Measurements from ENCODE around the gene ACER3. TPM values are rescaled to one million over a fixed set of nuclear protein-coding genes. Genes with fewer than 3 reads are reported as not detected.

Gene ACER3
- total and polyA plus RNA-seq, 2 of the 4 experiments (the other 2 are of a cell fraction), result 3.5 to 10.0 TPM

GRCh38 chr11:76927160-76927559, 66.4 kb downstream of the ACER3 start:
- no peak overlapping the region for H4K8ac ChIP-seq (ENCODE audit: low read depth in 2 of 2, low read length in 2 of 2)
- no peak overlapping the region for H4K5ac ChIP-seq (ENCODE audit: low read depth, low read length)
- intact Hi-C loops (cut with micrococcal nuclease) (loop anchor here (10.0 kb wide), 1 partner anchor 258 kb away; no protein-coding TSS in a partner anchor), dilution Hi-C loops (cut with HindIII; ENCODE audit: low sequenced_read_pairs, unreplicated experiment) (no loop called here), in situ Hi-C loops (cut with MboI; ENCODE audit: low sequenced_read_pairs) (no loop called here)
- H2AFZ ChIP-seq (replicated peaks; ENCODE audit: low read length, poor library complexity), result no peak overlapping the region
- no peak overlapping the region for H3K56ac ChIP-seq (ENCODE audit: extremely low read depth, insufficient read depth, low read length)
- H2BK20ac ChIP-seq (ENCODE audit: low read depth, low read length), result no peak overlapping the region
- no peak for DNase-seq
- ATAC-seq (ENCODE audit: low read depth), result no peak
- H3K4me1 ChIP-seq (ENCODE audit: control insufficient read depth, insufficient read depth, low read length), result no peaks in the 10 kb centered on the region
- no peak overlapping the region for H2AK9ac ChIP-seq (replicated peaks; ENCODE audit: low read depth, low read length, poor library complexity)
- H2BK15ac ChIP-seq (ENCODE audit: low read depth, low read length), result no peak overlapping the region
- H3K9me3 ChIP-seq (ENCODE audit: control insufficient read depth, insufficient read depth, low read length), result no peaks in the 10 kb centered on the region
- no peak overlapping the region for H3K14ac ChIP-seq (replicated peaks; ENCODE audit: low read depth, low read length)
- no peak overlapping the region for H3K27ac ChIP-seq (ENCODE audit: insufficient read depth, low read length)
- no peaks in the 10 kb centered on the region for H3K27me3 ChIP-seq (ENCODE audit: control insufficient read depth, insufficient read depth, low read length)
- no peak for TF ChIP-seq SMC3 (IDR thresholded peaks at IDR 0.05; ENCODE audit: low read depth, low read length)
- TF ChIP-seq CEBPB (IDR thresholded peaks at IDR 0.05; ENCODE audit: low read depth, low read length), result 0 out of 2 replicates have a peak, but pooled peaks have one; percentile 52
- H3K23ac ChIP-seq (ENCODE audit: low read depth, low read length), result no peak overlapping the region
- no TSS peak for BruUV-seq (replicated peaks)
- H4K20me1 ChIP-seq (ENCODE audit: insufficient read depth, low read length), result no peaks in the 10 kb centered on the region
- H3K4me3 ChIP-seq (ENCODE audit: insufficient read depth, low read depth, low read length), result no peak overlapping the region
- H2BK5ac ChIP-seq (ENCODE audit: low read depth, low read length, poor library complexity, severe bottlenecking), result no peak overlapping the region
- H4K91ac ChIP-seq (ENCODE audit: insufficient read depth, low read depth, low read length), result no peak overlapping the region
- H3K9ac ChIP-seq (ENCODE audit: low read depth, low read length), result no peak overlapping the region
- WGBS, 2 experiments (ENCODE audit: extremely low coverage in 2 of 2, insufficient read length in 1 of 2), result no CpG with 5 or more reads among the region's 5 CpGs
- no peak overlapping the region for H3K18ac ChIP-seq (ENCODE audit: low read depth, low read length)
- POLR2A ChIA-PET (ENCODE audit: unreplicated experiment), result no interaction called here
- CTCF ChIA-PET, result no interaction called here
- H3K4ac ChIP-seq (ENCODE audit: low read depth, low read length), result no peak overlapping the region
- no peaks in the 10 kb centered on the region for H3K36me3 ChIP-seq (ENCODE audit: control insufficient read depth, insufficient read depth, low read length)
- H3K9me1 ChIP-seq (ENCODE audit: insufficient read depth, low read length), result no peaks in the 10 kb centered on the region
- no peak overlapping the region for H3K4me2 ChIP-seq (ENCODE audit: low read depth, low read length)
- H3K79me1 ChIP-seq (ENCODE audit: low read depth in 1 of 2, low read length in 2 of 2), result no peaks in the 10 kb centered on the region
- no peak overlapping the region for H2BK120ac ChIP-seq (ENCODE audit: low read depth, low read length)
- H2AK5ac ChIP-seq (ENCODE audit: low read depth, low read length), result no peak overlapping the region
